IMR-90 (cell line): Measurements from ENCODE around the gene ILRUN. TPM values are rescaled to one million over a fixed set of nuclear protein-coding genes. Genes with fewer than 3 reads are reported as not detected.
"Not testable (repeated sequence)": the region's sequence is repeated elsewhere in the genome, so short reads cannot be mapped to it uniquely, and the experiment has no call there.

Experiments used
- ATAC-seq: fragments of 200-7000 bp; cut with Tn5 transposase; 2 replicates; pipeline ENCODE4 v1.9.1; 2020; ENCODE audit warnings: low read depth, mild to moderate bottlenecking, moderate library complexity
- BruUV-seq: library from RNA; stranded (reverse); fragments of 400-500 nt; replicated peaks from 2 replicates; lab custom pipeline; 2021; lab: Mats Ljungman, UMichigan
- CTCF ChIA-PET: fragments of 300-600 bp; formaldehyde crosslinking; extraction: SDS; loops from one replicate; lab custom pipeline; 2021; ENCODE audit warnings: antibody characterized with exemption; lab: Yijun Ruan, JAX
- POLR2A ChIA-PET: fragments of 300-600 bp; sonication (Branson Sonifier 250); formaldehyde crosslinking; loops from one replicate; lab custom pipeline; 2022; ENCODE audit warnings: antibody characterized with exemption; ENCODE audit not compliant: unreplicated experiment; lab: Charles Lee
- DNase-seq: peaks from one replicate; pipeline ENCODE4 v3.0.0; 2013
- H2AFZ ChIP-seq: replicated peaks from 2 replicates; pipeline ENCODE3; 2013; ENCODE audit warnings: low read length, mild to moderate bottlenecking; ENCODE audit not compliant: poor library complexity
- H2AK5ac ChIP-seq: 2 replicates; pipeline ENCODE4 v1.6.1; 2013; ENCODE audit warnings: low read depth, low read length, inconsistent platforms
- H2AK9ac ChIP-seq: replicated peaks from 2 replicates; pipeline ENCODE3; 2013; ENCODE audit warnings: mild to moderate bottlenecking, low read depth, low read length, moderate library complexity; ENCODE audit not compliant: poor library complexity
- H2BK120ac ChIP-seq: 2 replicates; pipeline ENCODE4 v1.6.1; 2013; ENCODE audit warnings: low read depth, low read length, inconsistent platforms
- H2BK15ac ChIP-seq: 3 replicates; pipeline ENCODE4 v1.6.1; 2013; ENCODE audit warnings: low read depth, low read length, inconsistent platforms
- H2BK20ac ChIP-seq: 2 replicates; pipeline ENCODE4 v1.6.1; 2013; ENCODE audit warnings: low read depth, mild to moderate bottlenecking, inconsistent platforms, low read length, moderate library complexity
- H2BK5ac ChIP-seq: 2 replicates; pipeline ENCODE4 v1.6.1; 2013; ENCODE audit warnings: mild to moderate bottlenecking, low read depth, low read length, inconsistent platforms; ENCODE audit not compliant: poor library complexity, severe bottlenecking
- H3K14ac ChIP-seq: replicated peaks from 2 replicates; pipeline ENCODE4 v1.6.1; 2013; ENCODE audit warnings: low read depth, low read length, inconsistent platforms
- H3K18ac ChIP-seq: 2 replicates; pipeline ENCODE4 v1.6.1; 2013; ENCODE audit warnings: low read depth, low read length, control low read depth
- H3K23ac ChIP-seq: 2 replicates; pipeline ENCODE4 v1.6.1; 2013; ENCODE audit warnings: low read depth, low read length, inconsistent platforms
- H3K27ac ChIP-seq: 2 replicates; pipeline ENCODE4 v1.5.1; 2013; ENCODE audit warnings: mild to moderate bottlenecking, control low read depth, low read length; ENCODE audit not compliant: insufficient read depth
- H3K27me3 ChIP-seq: 2 replicates; pipeline ENCODE4 v1.6.1; 2013; ENCODE audit warnings: low read length; ENCODE audit not compliant: control insufficient read depth, insufficient read depth
- H3K36me3 ChIP-seq: 2 replicates; pipeline ENCODE4 v1.6.1; 2013; ENCODE audit warnings: low read length, mixed read lengths; ENCODE audit not compliant: control insufficient read depth, insufficient read depth
- H3K4ac ChIP-seq: 2 replicates; pipeline ENCODE4 v1.6.1; 2013; ENCODE audit warnings: low read depth, low read length, inconsistent platforms
- H3K4me1 ChIP-seq: 2 replicates; pipeline ENCODE4 v1.6.1; 2013; ENCODE audit warnings: low read length, mixed read lengths; ENCODE audit not compliant: control insufficient read depth, insufficient read depth
- H3K4me2 ChIP-seq: 2 replicates; pipeline ENCODE4 v1.6.1; 2013; ENCODE audit warnings: low read depth, mild to moderate bottlenecking, control low read depth, low read length, moderate library complexity
- H3K4me3 ChIP-seq: 2 replicates; pipeline ENCODE4 v1.5.1; 2013; ENCODE audit warnings: low read depth, mild to moderate bottlenecking, control low read depth, low read length, moderate library complexity; ENCODE audit not compliant: insufficient read depth
- H3K56ac ChIP-seq: 2 replicates; pipeline ENCODE4 v1.6.1; 2013; ENCODE audit warnings: low read length, inconsistent platforms; ENCODE audit not compliant: insufficient read depth; ENCODE audit errors: extremely low read depth
- H3K79me1 ChIP-seq, 2 experiments: 2 replicates each; pipeline ENCODE4 v1.6.1; 2013; ENCODE audit warnings: low read length in 2 of 2, inconsistent platforms in 1 of 2, low read depth in 1 of 2
- H3K9ac ChIP-seq: 2 replicates; pipeline ENCODE4 v1.6.1; 2013; ENCODE audit warnings: low read depth, low read length, control low read depth
- H3K9me1 ChIP-seq: 2 replicates; pipeline ENCODE4 v1.6.1; 2013; ENCODE audit warnings: low read length, inconsistent platforms; ENCODE audit not compliant: insufficient read depth
- H3K9me3 ChIP-seq: 2 replicates; pipeline ENCODE4 v1.6.1; 2013; ENCODE audit warnings: low read length; ENCODE audit not compliant: control insufficient read depth, insufficient read depth
- H4K20me1 ChIP-seq: 2 replicates; pipeline ENCODE4 v1.6.1; 2013; ENCODE audit warnings: low read length, inconsistent platforms; ENCODE audit not compliant: insufficient read depth
- H4K5ac ChIP-seq: 2 replicates; pipeline ENCODE4 v1.6.1; 2013; ENCODE audit warnings: mild to moderate bottlenecking, low read depth, low read length, control low read depth
- H4K8ac ChIP-seq, 2 experiments: 2 replicates each; pipeline ENCODE4 v1.6.1; 2013; ENCODE audit warnings: low read depth in 2 of 2, low read length in 2 of 2, control low read depth in 1 of 2, inconsistent platforms in 1 of 2
- H4K91ac ChIP-seq: 2 replicates; pipeline ENCODE4 v1.6.1; 2013; ENCODE audit warnings: low read depth, low read length, inconsistent platforms; ENCODE audit not compliant: insufficient read depth
- WGBS, 2 experiments: methylation state at CpG; one replicate each; pipeline versions ENCODE4 v1.1.5 to v1.1.7; 2013; ENCODE audit warnings: missing lambda C conversion rate in 2 of 2; ENCODE audit not compliant: insufficient read length in 1 of 2; ENCODE audit errors: extremely low coverage in 2 of 2; 5-methylcytosine and 5-hydroxymethylcytosine counted together
- dilution Hi-C: fragments of 300-500 bp; cut with HindIII; formaldehyde crosslinking; loops from one replicate; pipeline ENCODE4 v1.14.3; 2018; ENCODE audit warnings: low sequenced_read_pairs; ENCODE audit not compliant: unreplicated experiment
- in situ Hi-C: fragments of 300-500 bp; cut with MboI; formaldehyde crosslinking; loops from 3 replicates; pipeline ENCODE4 v1.14.3; 2019; ENCODE audit warnings: low sequenced_read_pairs, inconsistent platforms, mixed read lengths
- intact Hi-C: fragments of 100-400 bp; cut with micrococcal nuclease; formaldehyde crosslinking; loops from 2 replicates; pipeline ENCODE4 v1.10.0; 2022
- polyA plus RNA-seq, 3 experiments: library from polyadenylated mRNA; depleted of rRNA; stranded (reverse); fragments of >200 nt; gene quantifications; 2 replicates each; pipeline ENCODE4 v1.2.3, GENCODE V29; 2012; ENCODE audit warnings: low replicate concordance in 1 of 3
- total RNA-seq: library from RNA; depleted of rRNA; stranded (reverse); fragments of >200 nt; gene quantifications from 2 replicates; pipeline ENCODE4 v1.2.3, GENCODE V29; 2012

ILRUN gene
- total and polyA plus RNA-seq, 2 of the 4 experiments (the other 2 are of a cell fraction), result 25.4 to 29.9 TPM

- H3K4ac ChIP-seq, H4K91ac ChIP-seq, H2AK9ac ChIP-seq, POLR2A ChIA-PET, H3K27me3 ChIP-seq, H4K8ac ChIP-seq, H4K20me1 ChIP-seq, DNase-seq, H2AFZ ChIP-seq, H2BK15ac ChIP-seq, H3K9me3 ChIP-seq, H2AK5ac ChIP-seq, H3K4me3 ChIP-seq, H3K4me2 ChIP-seq, H3K4me1 ChIP-seq, H3K79me1 ChIP-seq, in situ Hi-C loops, H3K36me3 ChIP-seq, H3K9me1 ChIP-seq, BruUV-seq, H3K9ac ChIP-seq, ATAC-seq, H2BK5ac ChIP-seq, H3K27ac ChIP-seq, H3K23ac ChIP-seq, H2BK120ac ChIP-seq, H2BK20ac ChIP-seq, H3K18ac ChIP-seq, H4K5ac ChIP-seq, H3K56ac ChIP-seq, H3K14ac ChIP-seq, dilution Hi-C loops, intact Hi-C loops, CTCF ChIA-PET: not testable (repeated sequence)
- WGBS, 2 experiments, result no CpG with 5 or more reads among the region's 9 CpGs
These were observed 23.1 kb upstream of the ILRUN start for GRCh38 chr6:34719646-34720045.
